MCF 10A (cell line): Measurements from ENCODE around the gene ATXN2. TPM values are rescaled to one million over a fixed set of nuclear protein-coding genes. Genes with fewer than 3 reads are reported as not detected.

Experiments
- BruUV-seq: library from RNA; stranded (reverse); fragments of 400-500 nt; replicated peaks from 2 replicates; lab custom pipeline; 2021; lab: Mats Ljungman, UMichigan
- CTCF ChIA-PET: fragments of 300-600 bp; sonication (Branson Sonifier 250); formaldehyde crosslinking; extraction: SDS; loops from one replicate; lab custom pipeline; 2021; ENCODE audit warnings: antibody characterized with exemption, inconsistent platforms; lab: Yijun Ruan, JAX
- POLR2A ChIA-PET: fragments of 300-600, 350-650 bp; sonication (Branson Sonifier 250); formaldehyde crosslinking; extraction: SDS; loops from one replicate; lab custom pipeline; 2020; ENCODE audit warnings: antibody characterized with exemption, inconsistent platforms; lab: Yijun Ruan, JAX
- DNase-seq: peaks from one replicate; pipeline ENCODE4 v3.0.0-alpha.2; 2018; ENCODE audit not compliant: unreplicated experiment
- H3K27ac Mint-ChIP-seq: one replicate; pipeline ENCODE4 v1.8.0; 2022; ENCODE audit warnings: mild to moderate bottlenecking, low read depth, mixed read lengths; ENCODE audit not compliant: unreplicated experiment
- H3K27me3 Mint-ChIP-seq: one replicate; pipeline ENCODE4 v1.8.0; 2022; ENCODE audit warnings: mixed read lengths; ENCODE audit not compliant: insufficient read depth, unreplicated experiment
- H3K36me3 Mint-ChIP-seq: one replicate; pipeline ENCODE4 v1.8.0; 2022; ENCODE audit warnings: mild to moderate bottlenecking, moderate library complexity, mixed read lengths; ENCODE audit not compliant: insufficient read depth, unreplicated experiment
- H3K4me1 Mint-ChIP-seq: one replicate; pipeline ENCODE4 v1.8.0; 2022; ENCODE audit warnings: mixed read lengths; ENCODE audit not compliant: insufficient read depth, unreplicated experiment
- H3K4me3 Mint-ChIP-seq: one replicate; pipeline ENCODE4 v1.8.0; 2022; ENCODE audit warnings: mild to moderate bottlenecking, moderate library complexity, mixed read lengths; ENCODE audit not compliant: unreplicated experiment
- H3K9me3 Mint-ChIP-seq: one replicate; pipeline ENCODE4 v1.8.0; 2022; ENCODE audit warnings: mixed read lengths; ENCODE audit not compliant: unreplicated experiment
- CTCF ChIP-seq: fragments of 200-600 bp; IDR thresholded peaks from one replicate; pipeline ENCODE4 v1.8.0; 2022; ENCODE audit warnings: antibody characterized with exemption, mild to moderate bottlenecking; ENCODE audit not compliant: unreplicated experiment
- intact Hi-C: fragments of 100-400 bp; cut with micrococcal nuclease; formaldehyde crosslinking; loops from 2 replicates; pipeline ENCODE4 v1.14.1; 2022
- total RNA-seq: library from RNA; stranded (reverse); gene quantifications from 2 replicates; pipeline ENCODE4 v1.2.3, GENCODE V29; 2022

The ATXN2 gene
- total RNA-seq, 1 experiment from 2014 or later, result 70.6 TPM

GRCh38 chr12:111488798-111489197 lies 110.3 kb downstream of the ATXN2 start:
- no peak for TF ChIP-seq CTCF
- ChIA-PET CTCF (no interaction called here), POLR2A (interaction anchor here (0.6 to 1.1 kb wide), 2 partner anchors 169 to 1697 kb away, joined by 3 read pairs; no protein-coding TSS in a partner anchor)
- intact Hi-C loops, result no loop called here
- no peak overlapping the region for H3K27ac Mint-ChIP-seq
- no TSS peak for BruUV-seq
- H3K4me3 Mint-ChIP-seq, result no peak overlapping the region
- H3K4me1 Mint-ChIP-seq, result no peaks in the 10 kb centered on the region
- no peaks in the 10 kb centered on the region for H3K27me3 Mint-ChIP-seq
- no peaks in the 10 kb centered on the region for H3K9me3 Mint-ChIP-seq
- no peak for DNase-seq
- peaks cover 78% of the 10 kb centered on the region for H3K36me3 Mint-ChIP-seq

- Mint-ChIP-seq H3K4me1 (no peaks in the 10 kb centered on the region), H3K27me3 (no peaks in the 10 kb centered on the region), H3K27ac (no peak overlapping the region), H3K36me3 (peaks cover 79% of the 10 kb centered on the region), H3K9me3 (no peaks in the 10 kb centered on the region), H3K4me3 (no peak overlapping the region)
- TF ChIP-seq CTCF, result no peak
- DNase-seq, result no peak
- POLR2A ChIA-PET, result interaction anchor here (0.6 to 1.2 kb wide), 3 partner anchors 86 to 1696 kb away, joined by 3 read pairs; no protein-coding TSS in a partner anchor
- intact Hi-C loops, result no loop called here
- CTCF ChIA-PET, result interaction anchor here (0.5 kb wide), 1 partner anchor 12 kb away, joined by 3 read pairs; no protein-coding TSS in a partner anchor
- no TSS peak for BruUV-seq
These were observed 110.8 kb downstream of the ATXN2 start for GRCh38 chr12:111488271-111488670.

- Mint-ChIP-seq H3K27me3 (no peaks in the 10 kb centered on the region), H3K9me3 (no peaks in the 10 kb centered on the region), H3K4me1 (no peaks in the 10 kb centered on the region), H3K27ac (no peak overlapping the region), H3K4me3 (no peak overlapping the region), H3K36me3 (peaks cover 85% of the 10 kb centered on the region)
- TF ChIP-seq CTCF, result peak; percentile 13
- CTCF ChIA-PET, result interaction anchor here (0.7 to 1.9 kb wide), 5 partner anchors 30 to 331 kb away, joined by 3 to 7 read pairs (median 5); no protein-coding TSS in a partner anchor
- BruUV-seq, result no TSS peak
- POLR2A ChIA-PET, result no interaction called here
- no peak for DNase-seq
- intact Hi-C loops, result no loop called here
These were observed 116.7 kb downstream of the ATXN2 start for GRCh38 chr12:111482462-111482861.

- Mint-ChIP-seq H3K27ac (no peak overlapping the region), H3K36me3 (peaks cover 74% of the 10 kb centered on the region), H3K4me3 (no peak overlapping the region), H3K9me3 (no peaks in the 10 kb centered on the region), H3K4me1 (no peaks in the 10 kb centered on the region), H3K27me3 (no peaks in the 10 kb centered on the region)
- intact Hi-C loops, result no loop called here
- no peak for DNase-seq
- ChIA-PET POLR2A (interaction anchor here (0.9 to 1.0 kb wide), 2 partner anchors 8 to 14 kb away, joined by 3 read pairs; no protein-coding TSS in a partner anchor), CTCF (interaction anchor here (0.9 to 1.5 kb wide), 3 partner anchors 19 to 577 kb away, joined by 3 to 5 read pairs (median 3); no protein-coding TSS in a partner anchor)
- BruUV-seq, result no TSS peak
- TF ChIP-seq CTCF, result no peak
These were observed 127.9 kb downstream of the ATXN2 start for GRCh38 chr12:111471236-111471635.
